GM19468 (cell line): ENCODE results near the gene ALCAM.

Experiments
- ATAC-seq: cut with Tn5 transposase; IDR thresholded peaks from one replicate; pipeline ENCODE4 v1.9.1; 2021; ENCODE audit warnings: mild to moderate bottlenecking, moderate library complexity, moderate number of reproducible peaks; ENCODE audit not compliant: unreplicated experiment; ENCODE audit errors: extremely low read depth

The ALCAM gene

GRCh38 chr3:105613120-105613519 is 246.4 kb downstream of the ALCAM start:
- ATAC-seq = no peak

- ATAC-seq = no peak
Observed at GRCh38 chr3:105614288-105615030, 247.8 kb downstream of the ALCAM start.

- ATAC-seq = no peak
Observed at GRCh38 chr3:105615814-105616213, 249.1 kb downstream of the ALCAM start.

- ATAC-seq = no peak
Observed at GRCh38 chr3:105616374-105617121, 249.8 kb downstream of the ALCAM start.

GRCh38 chr3:105618556-105618955 is 251.8 kb downstream of the ALCAM start:
- no peak for ATAC-seq

- no peak for ATAC-seq
Observed at GRCh38 chr3:105619651-105620050, 252.9 kb downstream of the ALCAM start.

- ATAC-seq = no peak
Observed at GRCh38 chr3:105620236-105620635, 253.5 kb downstream of the ALCAM start.

GRCh38 chr3:105622169-105622568 is 255.5 kb downstream of the ALCAM start:
- ATAC-seq = no peak
